Natural killer cell (primary cell): ENCODE results near the gene MBTD1. TPM values are rescaled to one million over a fixed set of nuclear protein-coding genes. Genes with fewer than 3 reads are reported as not detected.
A peak's percentile ranks its signal among the peaks of the same experiment; 100 is the strongest.

ENCODE experiments used
- ATAC-seq, 3 donors: fragments of 150-1000 bp in 2 of 3; fragments of 200-7000 bp in 1 of 3; cut with Tn5 transposase; 1 replicate in 1 of 3; 2 replicates in 2 of 3; pipeline ENCODE4 v1.10.0; 2021; ENCODE audit warnings: mild to moderate bottlenecking in 2 of 3, moderate library complexity in 2 of 3
- DNase-seq, 2 donors: peaks; one replicate each; pipeline versions ENCODE4 v3.0.0 to v3.0.0-alpha.2; 2013 to 2021; ENCODE audit warnings: mixed read lengths in 1 of 2
- H3K27ac ChIP-seq: one replicate; pipeline ENCODE4 v1.5.1; 2013; ENCODE audit warnings: mild to moderate bottlenecking, low read length
- H3K27me3 ChIP-seq: one replicate; pipeline ENCODE4 v1.6.1; 2013; ENCODE audit warnings: low read length; ENCODE audit not compliant: control insufficient read depth, insufficient read depth
- H3K36me3 ChIP-seq: one replicate; pipeline ENCODE4 v1.6.1; 2013; ENCODE audit warnings: low read length; ENCODE audit not compliant: control insufficient read depth, insufficient read depth
- H3K4me1 ChIP-seq: one replicate; pipeline ENCODE4 v1.6.1; 2013; ENCODE audit warnings: low read length; ENCODE audit not compliant: control insufficient read depth, insufficient read depth
- H3K4me3 ChIP-seq: one replicate; pipeline ENCODE4 v1.5.1; 2013; ENCODE audit warnings: low read length
- H3K9me3 ChIP-seq: one replicate; pipeline ENCODE4 v1.6.1; 2013; ENCODE audit warnings: low read length; ENCODE audit not compliant: control insufficient read depth, insufficient read depth
- H3K27ac Mint-ChIP-seq, 2 donors: one replicate each; pipeline ENCODE4 v1.8.0; 2022; ENCODE audit warnings: mild to moderate bottlenecking in 2 of 2, mixed read lengths in 2 of 2, moderate library complexity in 1 of 2
- H3K27me3 Mint-ChIP-seq, 2 donors: one replicate each; pipeline ENCODE4 v1.8.0; 2022; ENCODE audit warnings: low read depth in 2 of 2, mixed read lengths in 2 of 2
- H3K36me3 Mint-ChIP-seq: one replicate; pipeline ENCODE4 v1.8.0; 2022; ENCODE audit warnings: mixed read lengths
- H3K4me1 Mint-ChIP-seq, 2 donors: one replicate each; pipeline ENCODE4 v1.8.0; 2022; ENCODE audit warnings: mixed read lengths in 2 of 2
- H3K4me3 Mint-ChIP-seq: one replicate; pipeline ENCODE4 v1.8.0; 2022; ENCODE audit warnings: mild to moderate bottlenecking, moderate library complexity, mixed read lengths
- H3K9me3 Mint-ChIP-seq, 2 donors: one replicate each; pipeline ENCODE4 v1.8.0; 2022; ENCODE audit warnings: mixed read lengths in 2 of 2
- CTCF ChIP-seq: fragments of 200-600 bp; IDR thresholded peaks from one replicate; pipeline ENCODE4 v1.8.0; 2022; ENCODE audit warnings: antibody characterized with exemption
- WGBS: methylation state at CpG from one replicate; pipeline ENCODE4 v1.1.7; 2013; ENCODE audit warnings: missing lambda C conversion rate; ENCODE audit not compliant: insufficient coverage; 5-methylcytosine and 5-hydroxymethylcytosine counted together
- intact Hi-C: fragments of 100-400 bp; cut with micrococcal nuclease; formaldehyde crosslinking; loops from one replicate; pipeline ENCODE4 v1.14.2; 2022
- total RNA-seq, 4 donors: library from RNA; stranded (reverse); fragments of 120-200 nt in 1 of 4; gene quantifications; one replicate each; pipeline versions ENCODE4 v1.2.3 to v1.2.4, GENCODE V29; 2013 to 2022

MBTD1 gene
- total RNA-seq, 3 donors from 2014 or later (not counting 1 experiment from before 2014, with no cell fraction given): 24.6 to 32.4 (median 28.8) TPM

- Mint-ChIP-seq H3K36me3 (peaks cover 13% of the 10 kb centered on the region), H3K27ac (no peak overlapping the region), H3K27me3 (no peaks in the 10 kb centered on the region), H3K9me3 (no peaks in the 10 kb centered on the region), H3K4me1 (no peaks in the 10 kb centered on the region), H3K4me3 (no peak overlapping the region)
- DNase-seq (no peak), ATAC-seq (no peak)
- no peak for TF ChIP-seq CTCF
- intact Hi-C loops: no loop called here
- Histone ChIP-seq H3K27ac (no peak overlapping the region), H3K4me1 (no peaks in the 10 kb centered on the region), H3K36me3 (peaks cover 66% of the 10 kb centered on the region), H3K27me3 (no peaks in the 10 kb centered on the region), H3K4me3 (no peak overlapping the region), H3K9me3 (no peaks in the 10 kb centered on the region)
These were observed 70.7 kb downstream of the MBTD1 start for GRCh38 chr17:51189162-51189561.

GRCh38 chr17:51188271-51188833 lies 71.5 kb downstream of the MBTD1 start:
- intact Hi-C loops: no loop called here
- peaks cover 13% of the 10 kb centered on the region for H3K36me3 Mint-ChIP-seq
- no peak overlapping the region for H3K27ac Mint-ChIP-seq
- H3K9me3 Mint-ChIP-seq: no peaks in the 10 kb centered on the region
- H3K27me3 Mint-ChIP-seq: no peaks in the 10 kb centered on the region
- Histone ChIP-seq H3K4me3 (no peak overlapping the region), H3K36me3 (peaks cover 67% of the 10 kb centered on the region), H3K4me1 (no peaks in the 10 kb centered on the region), H3K27me3 (no peaks in the 10 kb centered on the region), H3K9me3 (no peaks in the 10 kb centered on the region), H3K27ac (no peak overlapping the region)
- no peaks in the 10 kb centered on the region for H3K4me1 Mint-ChIP-seq
- DNase-seq (no peak), ATAC-seq (no peak)
- H3K4me3 Mint-ChIP-seq: no peak overlapping the region
- no peak for TF ChIP-seq CTCF
- 97% methylated on average over 6 of the region's 9 CpGs for WGBS

- intact Hi-C loops: no loop called here
- Histone ChIP-seq H3K4me1 (no peaks in the 10 kb centered on the region), H3K36me3 (peaks cover 54% of the 10 kb centered on the region), H3K9me3 (no peaks in the 10 kb centered on the region), H3K4me3 (no peak overlapping the region), H3K27ac (no peak overlapping the region), H3K27me3 (no peaks in the 10 kb centered on the region)
- H3K36me3 Mint-ChIP-seq: no peaks in the 10 kb centered on the region
- no peaks in the 10 kb centered on the region for H3K9me3 Mint-ChIP-seq
- H3K4me1 Mint-ChIP-seq: no peaks in the 10 kb centered on the region
- TF ChIP-seq CTCF: no peak
- H3K27me3 Mint-ChIP-seq: no peaks in the 10 kb centered on the region
- WGBS: 100% methylated on average over 7 of the region's 8 CpGs
- ATAC-seq (no peak), DNase-seq (no peak)
- no peak overlapping the region for H3K4me3 Mint-ChIP-seq
- H3K27ac Mint-ChIP-seq: peak overlapping the region in 1 of 2 donors; percentile 7
These were observed 74.0 kb downstream of the MBTD1 start for GRCh38 chr17:51185763-51186332.

GRCh38 chr17:51184124-51184523 lies 75.7 kb downstream of the MBTD1 start:
- Histone ChIP-seq H3K4me3 (no peak overlapping the region), H3K4me1 (no peaks in the 10 kb centered on the region), H3K27me3 (no peaks in the 10 kb centered on the region), H3K9me3 (no peaks in the 10 kb centered on the region), H3K27ac (no peak overlapping the region), H3K36me3 (peaks cover 43% of the 10 kb centered on the region)
- intact Hi-C loops: no loop called here
- Mint-ChIP-seq H3K36me3 (no peaks in the 10 kb centered on the region), H3K4me3 (no peak overlapping the region), H3K4me1 (no peaks in the 10 kb centered on the region), H3K27me3 (no peaks in the 10 kb centered on the region), H3K27ac (no peak overlapping the region), H3K9me3 (no peaks in the 10 kb centered on the region)
- TF ChIP-seq CTCF: no peak
- DNase-seq (no peak), ATAC-seq (no peak)
- 93% methylated on average over 1 of the region's 1 CpG for WGBS
